Measurements from ENCODE around the gene BABAM2.

BABAM2 gene

DNA sequence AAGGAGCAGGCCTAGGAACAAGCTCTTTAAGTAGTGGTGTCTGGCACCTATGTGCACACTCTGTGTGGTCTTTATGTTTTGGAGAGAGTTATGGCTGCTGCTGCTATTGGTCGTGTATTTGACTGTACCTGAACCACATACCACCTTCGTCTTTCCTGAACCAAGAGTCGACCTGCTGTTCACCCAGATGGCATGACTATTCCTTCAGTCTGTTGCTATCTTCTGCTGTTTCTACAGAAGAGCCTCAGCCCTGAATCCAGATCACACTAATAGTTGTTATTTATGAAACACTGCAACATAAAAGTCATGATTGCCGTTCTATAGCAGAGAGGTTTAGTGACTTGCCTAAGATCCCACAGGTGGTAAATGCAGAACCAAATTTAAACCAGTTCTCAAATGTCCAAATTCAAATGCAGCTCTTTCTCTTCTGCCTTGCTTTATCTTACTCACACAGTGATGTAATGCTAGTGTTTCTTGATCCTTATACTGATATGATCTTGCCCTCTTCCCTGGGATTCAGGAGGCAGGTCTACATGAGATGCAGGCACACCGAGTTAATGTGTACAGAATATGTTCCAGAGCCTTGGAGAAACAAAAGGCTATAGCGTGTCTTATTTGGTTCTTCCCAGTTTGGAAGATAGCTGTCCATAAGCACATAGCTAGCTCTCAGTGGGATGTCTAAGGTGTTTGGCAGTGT, 380.1 kb downstream of the BABAM2 start:
- in situ Hi-C loops (cut with HindIII; ENCODE audit: low sequenced_read_pairs) = no loop called here

DNA sequence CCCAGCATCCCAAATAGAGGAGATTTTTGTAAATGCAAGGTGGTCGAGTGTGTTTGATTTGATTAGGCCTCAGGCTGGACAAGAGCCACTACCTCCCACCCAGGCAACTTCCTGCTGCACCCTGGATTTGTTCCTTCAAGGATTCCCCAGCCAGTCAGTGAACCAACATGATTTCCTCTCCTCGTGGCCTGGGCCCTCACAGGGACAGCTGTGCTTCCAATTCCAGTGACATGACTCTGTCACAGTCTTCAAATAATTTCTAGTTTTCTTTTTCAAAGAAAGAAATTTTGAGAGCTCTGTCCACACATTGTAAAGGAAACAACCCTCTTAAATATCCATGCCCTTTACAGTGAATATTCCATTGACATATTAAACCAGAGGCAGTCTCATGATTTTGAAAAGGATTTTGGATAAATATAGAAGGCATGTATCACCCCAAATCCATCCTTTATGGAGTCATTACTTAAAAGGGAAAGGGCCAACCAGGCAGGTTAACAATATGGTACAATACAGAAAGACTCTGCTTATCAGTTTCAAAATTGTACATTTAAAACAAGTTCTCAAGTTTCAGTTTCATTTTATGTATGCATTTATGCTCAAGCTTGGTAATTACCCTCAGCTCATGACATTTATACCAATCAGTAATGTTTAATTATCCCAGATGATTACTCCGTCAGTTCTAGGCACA, 380.8 kb downstream of the BABAM2 start:
- in situ Hi-C loops (cut with HindIII; ENCODE audit: low sequenced_read_pairs) = no loop called here

DNA sequence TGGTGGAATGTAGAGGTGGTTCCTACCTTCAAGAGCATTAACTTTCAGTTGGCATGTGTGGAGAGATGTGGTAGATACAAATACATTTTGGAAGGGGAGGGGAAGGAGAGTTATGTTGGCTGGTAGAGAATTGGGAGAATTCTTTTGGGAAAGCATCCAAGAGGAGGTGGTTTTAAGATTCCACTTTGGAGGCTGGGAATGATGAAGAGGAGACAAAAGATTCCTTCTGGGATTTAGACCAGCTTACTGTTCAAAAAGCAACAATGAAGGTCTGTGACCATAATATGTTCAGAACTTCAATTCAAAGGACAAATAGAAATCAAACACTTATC, 381.4 kb downstream of the BABAM2 start:
- in situ Hi-C loops (cut with HindIII; ENCODE audit: low sequenced_read_pairs) = no loop called here

DNA sequence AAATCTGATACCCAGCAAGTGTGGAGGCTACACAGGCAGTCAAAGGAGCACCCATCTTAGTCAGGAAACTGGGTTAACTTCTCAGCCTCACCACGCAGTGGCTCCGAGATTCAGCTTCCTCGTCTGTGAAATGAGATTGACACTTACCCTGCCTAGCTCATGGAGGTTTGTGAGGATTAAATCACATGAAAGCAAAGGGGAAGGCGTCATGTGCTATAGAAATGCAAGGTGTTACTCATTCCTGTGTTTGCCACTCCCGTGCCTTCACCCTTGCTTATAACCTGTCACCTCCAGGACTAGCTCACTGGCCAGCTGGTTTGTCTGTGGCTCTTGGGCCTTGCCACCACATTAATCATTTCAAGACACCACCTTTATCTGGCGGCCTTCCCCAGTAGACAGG, 383.2 kb downstream of the BABAM2 start:
- in situ Hi-C loops (cut with HindIII; ENCODE audit: low sequenced_read_pairs) = no loop called here

DNA sequence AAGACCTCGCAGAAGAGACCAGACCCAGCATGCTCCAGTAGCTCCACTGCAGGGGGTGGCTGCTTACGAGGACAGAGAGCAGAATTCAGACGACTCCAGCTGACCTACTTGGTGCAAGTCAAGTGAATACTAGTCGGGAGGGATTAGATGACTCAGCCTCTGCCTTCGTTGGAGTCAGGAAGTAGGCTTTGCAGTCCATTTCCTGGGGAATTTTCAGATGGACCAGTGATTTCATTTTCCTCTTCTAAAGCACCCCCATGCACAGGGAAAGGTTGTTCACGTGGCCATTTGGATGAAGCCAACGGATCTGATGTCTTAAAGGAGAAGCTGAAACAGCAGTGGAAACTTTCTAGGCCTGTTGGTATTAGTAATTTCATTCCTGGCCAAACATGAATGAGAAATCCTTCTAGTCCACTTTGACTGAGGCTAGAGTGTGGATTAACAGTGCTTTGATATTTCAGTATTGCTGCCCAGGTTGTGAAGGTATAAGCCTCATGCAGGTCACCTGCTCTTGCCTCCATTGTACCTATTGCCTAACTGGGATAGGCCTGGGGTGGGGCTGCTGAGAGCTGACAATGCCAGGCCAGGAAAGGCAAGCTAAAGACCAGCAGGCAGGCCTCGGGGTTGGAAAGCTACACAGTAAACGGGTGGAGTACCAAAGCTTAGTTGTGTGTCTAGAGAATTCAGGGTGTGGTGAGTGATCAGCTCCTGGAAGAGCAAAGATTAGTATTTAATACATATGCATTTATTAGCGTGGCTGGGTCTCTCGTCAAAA, 384.6 kb downstream of the BABAM2 start:
- in situ Hi-C loops (cut with HindIII; ENCODE audit: low sequenced_read_pairs) = no loop called here

DNA sequence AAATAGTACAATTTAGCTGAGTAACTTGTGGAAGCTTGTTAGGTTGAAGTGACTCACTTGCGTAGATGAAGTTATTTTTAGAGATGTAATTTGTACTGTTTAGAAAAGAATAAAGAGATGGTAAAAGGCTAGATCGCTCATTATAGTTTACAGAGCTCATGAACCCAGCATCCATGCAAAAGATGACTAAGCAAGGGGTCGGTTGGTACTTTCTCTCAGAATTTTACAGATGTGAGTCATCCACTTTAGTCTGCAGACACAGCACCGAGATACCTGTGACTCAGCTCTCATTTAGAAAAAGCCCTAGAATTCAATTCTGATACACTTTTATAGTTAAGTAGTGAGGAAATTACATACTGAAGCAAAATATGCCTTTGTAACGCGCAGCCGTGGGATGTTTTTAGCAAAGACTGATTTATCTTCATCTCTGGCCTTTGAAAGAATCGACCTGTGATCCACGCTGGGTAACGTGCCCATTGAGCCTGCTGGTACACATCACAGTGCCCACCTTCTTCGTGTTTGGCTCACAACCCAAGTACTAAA, 385.6 kb downstream of the BABAM2 start:
- in situ Hi-C loops (cut with HindIII; ENCODE audit: low sequenced_read_pairs) = no loop called here

- in situ Hi-C loops (cut with HindIII; ENCODE audit: low sequenced_read_pairs) = no loop called here
Observed at GRCh38 chr2:28276807-28277206, 386.3 kb downstream of the BABAM2 start.

GRCh38 chr2:28277466-28277865, 386.9 kb downstream of the BABAM2 start:
- in situ Hi-C loops (cut with HindIII; ENCODE audit: low sequenced_read_pairs) = no loop called here

DNA sequence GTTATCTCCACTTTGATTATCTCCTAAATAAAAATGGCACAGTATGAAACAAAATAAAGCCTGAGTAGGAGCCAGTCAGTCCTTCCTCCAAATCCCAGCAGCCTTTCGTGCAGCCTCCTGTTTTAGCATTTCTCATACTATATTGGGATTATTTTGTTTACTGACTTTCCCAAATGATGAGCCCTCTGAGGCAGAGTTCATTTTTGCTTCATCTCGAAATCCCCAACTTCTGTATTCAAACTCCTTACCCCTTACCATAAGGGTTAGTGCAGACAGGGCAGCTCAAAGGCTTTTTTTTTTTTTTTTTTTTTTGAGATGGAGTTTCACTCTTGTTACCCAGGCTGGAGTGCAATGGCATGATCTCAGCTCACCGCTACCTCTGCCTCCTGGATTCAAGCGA, 388.8 kb downstream of the BABAM2 start:
- in situ Hi-C loops (cut with HindIII; ENCODE audit: low sequenced_read_pairs) = no loop called here

DNA sequence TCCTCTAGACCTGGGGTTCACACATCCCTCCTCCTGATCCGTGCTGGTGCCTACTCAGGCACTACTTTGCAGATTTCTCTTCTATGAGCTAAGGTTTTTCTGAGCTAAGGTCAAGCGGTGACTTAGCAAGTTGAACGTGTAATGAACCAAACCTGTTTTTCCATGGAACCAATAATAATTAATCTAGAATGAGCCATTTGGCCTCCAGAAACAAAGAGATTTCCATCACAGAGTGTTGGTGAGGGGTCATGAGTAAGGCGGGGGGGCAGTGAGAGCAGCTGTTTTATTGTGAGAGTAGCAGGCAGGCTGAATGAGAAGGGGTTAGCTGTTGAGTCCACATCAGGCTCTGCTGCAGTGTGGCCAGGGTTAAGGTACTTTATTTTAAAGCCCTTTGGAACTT, 390.1 kb downstream of the BABAM2 start:
- in situ Hi-C loops (cut with HindIII; ENCODE audit: low sequenced_read_pairs) = no loop called here

DNA sequence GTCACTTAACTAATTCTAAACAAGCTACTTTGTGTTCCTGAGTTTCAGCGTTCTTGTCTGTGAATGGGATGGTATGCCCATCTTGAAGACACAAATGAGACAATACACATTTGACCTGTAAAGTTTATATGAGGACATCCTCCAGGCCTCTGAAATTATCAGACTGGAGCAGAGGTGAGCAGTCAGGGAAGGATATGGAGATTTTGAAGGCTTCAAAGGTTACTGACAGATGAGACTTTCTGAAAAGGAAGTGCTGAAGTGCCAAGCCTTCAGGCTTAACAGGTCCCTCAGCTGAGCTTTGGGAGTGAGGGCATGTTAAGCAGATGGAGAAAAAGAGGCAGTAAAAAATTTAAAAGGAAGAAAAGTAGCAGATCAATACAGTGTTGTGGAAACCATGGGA, 391.2 kb downstream of the BABAM2 start:
- in situ Hi-C loops (cut with HindIII; ENCODE audit: low sequenced_read_pairs) = no loop called here

GRCh38 chr2:28282248-28282647, 391.7 kb downstream of the BABAM2 start:
- in situ Hi-C loops (cut with HindIII; ENCODE audit: low sequenced_read_pairs) = no loop called here

DNA sequence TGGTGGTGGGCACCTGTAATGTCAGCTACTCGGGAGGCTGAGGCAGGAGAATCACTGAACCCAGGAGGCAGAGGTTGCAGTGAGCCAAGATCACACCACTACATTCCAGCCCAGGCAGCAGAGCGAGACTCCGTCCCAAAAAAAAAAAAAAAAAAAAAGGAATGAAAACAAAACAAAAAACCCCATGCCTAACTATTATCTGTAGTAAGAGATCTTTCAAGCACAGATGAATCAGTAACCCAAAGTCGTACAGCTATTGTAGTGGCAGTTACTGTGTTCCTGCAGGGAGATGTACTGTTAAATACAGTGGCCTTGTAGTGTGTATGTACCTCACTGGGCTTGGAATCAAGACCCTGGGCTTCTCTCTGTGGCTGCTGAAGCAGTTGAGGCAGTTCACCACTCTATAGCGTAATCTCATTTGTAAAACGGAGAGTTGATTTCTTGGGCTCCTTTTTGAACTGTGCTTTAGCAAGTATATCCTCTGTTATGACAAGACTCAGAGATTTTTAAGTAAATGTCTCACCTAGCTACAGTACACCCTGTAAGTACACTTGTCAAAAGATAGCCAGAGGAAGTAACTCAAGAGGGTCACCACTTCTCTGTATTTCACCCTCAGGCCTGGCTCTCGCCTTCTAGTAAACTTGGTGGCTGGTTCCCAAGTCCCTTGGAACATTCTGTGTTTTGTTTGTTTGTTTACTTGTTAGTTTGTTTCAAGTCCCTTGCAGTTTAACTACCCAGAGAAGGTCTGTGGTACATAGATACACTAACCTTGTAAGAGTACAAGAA, 392.5 kb downstream of the BABAM2 start:
- in situ Hi-C loops (cut with HindIII; ENCODE audit: low sequenced_read_pairs) = no loop called here

- in situ Hi-C loops (cut with HindIII; ENCODE audit: low sequenced_read_pairs) = no loop called here
Observed at GRCh38 chr2:28283861-28284260, 393.3 kb downstream of the BABAM2 start.

DNA sequence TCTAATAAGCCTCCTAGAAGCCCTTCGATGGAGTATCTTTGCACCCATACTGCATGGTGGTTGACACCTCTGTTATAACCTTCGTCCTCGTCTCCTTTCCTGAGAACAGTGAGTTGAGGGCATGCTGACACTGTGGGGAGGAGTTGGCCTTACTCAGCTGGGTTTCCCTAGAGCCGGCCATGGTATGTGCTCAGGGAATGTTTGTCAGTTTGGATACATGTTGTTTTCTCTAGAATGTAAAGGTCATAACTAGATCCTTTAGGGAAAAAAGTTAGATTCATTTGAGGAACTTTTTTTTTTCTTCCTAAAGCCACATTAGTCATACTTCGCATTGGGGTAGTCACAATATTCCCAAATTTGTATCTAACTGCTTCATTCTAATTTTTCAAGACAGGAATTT, 396.1 kb downstream of the BABAM2 start:
- in situ Hi-C loops (cut with HindIII; ENCODE audit: low sequenced_read_pairs) = no loop called here

GRCh38 chr2:28287256-28287915, 396.9 kb downstream of the BABAM2 start:
- in situ Hi-C loops (cut with HindIII; ENCODE audit: low sequenced_read_pairs) = no loop called here

DNA sequence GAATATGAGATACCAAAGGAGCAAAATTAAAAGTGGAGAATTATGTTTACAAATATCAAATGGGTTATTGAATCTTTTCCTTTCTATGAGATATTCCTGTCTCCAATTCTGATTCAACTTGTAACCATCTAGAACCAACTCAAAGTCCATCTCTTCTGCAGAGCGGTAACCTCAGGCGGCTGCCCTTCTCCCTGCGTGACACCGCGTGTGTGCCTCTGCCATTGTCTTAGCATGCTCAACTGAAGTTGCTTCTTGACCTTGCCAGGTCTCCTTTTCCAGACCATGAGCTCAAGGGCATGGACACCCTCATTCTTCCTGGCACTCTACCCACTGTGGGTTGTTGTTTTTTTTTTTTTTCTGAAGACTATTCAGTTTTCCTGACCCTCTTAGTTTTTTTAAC, 398.1 kb downstream of the BABAM2 start:
- in situ Hi-C loops (cut with HindIII; ENCODE audit: low sequenced_read_pairs) = no loop called here

DNA sequence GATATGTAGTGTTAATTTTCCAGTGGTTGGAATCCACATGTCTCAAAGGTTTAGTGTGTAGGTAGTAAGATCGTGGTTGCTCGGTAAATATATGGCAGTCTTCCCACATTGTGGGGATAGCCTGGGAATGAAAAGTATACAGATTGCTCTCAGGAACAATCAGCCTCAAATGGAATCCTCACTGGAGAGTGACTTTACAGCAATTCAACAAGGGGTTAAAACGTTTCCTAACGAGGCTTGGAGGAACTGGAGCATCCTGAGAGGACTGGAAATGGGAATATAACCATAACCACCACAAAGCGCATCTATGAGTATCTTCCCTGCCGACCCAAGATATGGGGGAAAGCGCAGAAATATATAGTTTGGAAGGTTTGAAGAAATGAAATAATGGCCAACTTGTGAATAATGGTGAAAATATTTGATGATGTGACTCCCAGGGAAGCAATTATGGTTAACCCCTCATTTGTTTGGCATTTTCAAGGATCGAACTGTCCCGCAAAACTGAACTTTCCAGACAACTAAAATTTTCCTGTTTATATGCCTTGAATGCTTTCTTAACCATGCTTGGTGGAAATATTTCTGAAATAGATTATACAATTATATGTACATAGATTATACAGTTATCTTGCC, 401.4 kb downstream of the BABAM2 start:
- in situ Hi-C loops (cut with HindIII; ENCODE audit: low sequenced_read_pairs) = no loop called here

DNA sequence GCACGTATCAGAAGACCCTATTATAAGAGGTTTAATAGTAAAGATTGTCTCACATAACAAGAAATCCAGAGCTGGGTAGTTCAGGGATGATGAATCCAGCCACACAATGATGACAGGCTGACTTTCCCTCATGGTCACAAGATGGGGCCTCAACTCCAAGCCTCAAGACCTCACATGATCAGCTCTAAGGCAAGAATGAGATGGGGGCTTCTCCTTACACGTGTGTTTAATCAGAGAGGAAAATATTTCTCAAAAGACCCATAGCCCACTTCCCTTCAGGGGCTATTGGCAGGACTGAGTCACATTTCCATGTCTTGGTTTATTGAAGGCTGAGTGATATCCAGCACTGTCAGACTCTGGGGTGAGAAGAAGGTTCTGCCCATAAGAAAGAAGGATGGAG, 402.0 kb downstream of the BABAM2 start:
- in situ Hi-C loops (cut with HindIII; ENCODE audit: low sequenced_read_pairs) = no loop called here

DNA sequence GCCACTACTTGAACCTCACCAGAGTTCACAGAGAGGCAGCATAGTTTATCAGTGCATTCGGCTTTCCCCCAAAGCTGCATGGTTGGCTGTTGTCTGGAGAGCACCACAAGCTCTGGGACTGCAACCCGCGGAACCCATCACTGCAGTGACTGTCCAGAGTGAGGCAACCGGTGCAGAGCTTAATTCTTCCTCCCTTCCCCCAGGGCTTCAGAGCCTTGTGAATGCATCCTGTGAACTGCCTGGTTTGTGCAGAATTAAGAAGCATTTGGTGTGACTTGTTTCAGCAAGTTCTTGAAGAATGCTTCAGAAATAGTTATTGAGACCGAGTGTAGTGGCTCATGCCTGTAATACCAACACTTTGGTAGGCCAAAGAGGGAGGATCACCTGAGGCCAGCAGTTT, 402.9 kb downstream of the BABAM2 start:
- in situ Hi-C loops (cut with HindIII; ENCODE audit: low sequenced_read_pairs) = no loop called here
